Measurements from ENCODE around the gene FRYL.
A peak's percentile ranks its signal among the peaks of the same experiment; 100 is the strongest.

The FRYL gene

DNA sequence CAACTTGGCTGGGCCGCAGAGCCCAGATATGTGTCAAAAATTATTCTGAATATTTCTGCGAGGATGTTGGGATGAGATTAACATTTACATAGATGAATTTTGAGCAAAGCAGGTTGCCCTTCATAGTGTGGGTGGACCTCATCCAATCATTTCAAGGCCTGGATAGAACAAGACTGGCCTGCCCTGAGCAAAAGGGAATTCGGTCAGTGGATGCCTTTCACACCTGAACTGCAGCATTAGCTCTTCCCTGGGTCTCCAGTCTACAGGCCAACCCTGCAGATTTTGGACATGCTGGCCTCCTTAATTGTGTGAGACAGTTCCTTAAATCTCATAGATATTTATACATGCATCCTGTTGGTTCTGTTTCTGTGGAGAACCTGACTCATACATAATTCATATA is 329.3 kb downstream of the FRYL start:
- FAIRE-seq (peak; percentile 40), DNase-seq (ENCODE audit: low spot score) (no peak)

DNA sequence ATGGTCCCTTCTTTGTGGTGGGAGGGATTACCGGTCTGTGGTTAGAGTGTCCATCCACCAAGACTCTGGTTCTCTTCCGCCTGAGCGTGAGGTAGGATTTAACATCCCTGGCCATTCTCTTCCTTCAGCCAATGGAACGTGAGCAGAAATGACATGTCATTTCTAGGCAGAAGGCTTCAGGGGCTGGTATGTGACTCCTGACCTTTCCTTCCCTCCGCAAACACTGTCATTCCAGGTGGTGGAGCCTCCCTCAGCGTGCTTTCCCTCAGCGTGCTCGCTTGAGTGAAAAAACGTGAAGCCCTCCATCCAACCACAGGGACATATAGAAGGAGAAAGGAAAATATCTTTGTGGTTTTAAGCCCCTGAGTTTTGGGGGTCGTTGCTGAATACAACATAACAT is 330.9 kb downstream of the FRYL start:
- DNase-seq (ENCODE audit: low spot score) (no peak), FAIRE-seq (peak; percentile 30)

Measured in urothelium cell line (cell line).